Ovary (tissue), 3 donors: Measurements from ENCODE around the gene KRTAP5-9.
"Not testable (repeated sequence)": the region's sequence is repeated elsewhere in the genome, so short reads cannot be mapped to it uniquely, and the experiment has no call there.

Experiments used
- CTCF ChIP-seq, 3 donors: fragments of 450-650 bp in 2 of 3; fragments of 200-600 bp in 1 of 3; IDR thresholded peaks; one replicate each; pipeline versions ENCODE4 v1.5.1 to v1.8.0; 2016 to 2022; ENCODE audit warnings: antibody characterized with exemption in 3 of 3, mild to moderate bottlenecking in 1 of 3
- EP300 ChIP-seq: sonication (generic); formaldehyde crosslinking; IDR thresholded peaks from one replicate; pipeline ENCODE4 v1.6.1; 2017; ENCODE audit warnings: antibody characterized with exemption
- donor health status: DM: no; HTN: no; CAD: no.

GRCh38 chr11:71582969-71583368 is 34.7 kb downstream of the KRTAP5-9 start:
- not testable (repeated sequence) for TF ChIP-seq CTCF (IDR thresholded peaks at IDR 0.05); EP300
